HCT116 (cell line): ENCODE measurements around the gene BRS3. TPM values are rescaled to one million over a fixed set of nuclear protein-coding genes. Genes with fewer than 3 reads are reported as not detected.

Experiments used
- ATAC-seq: fragments of 200-7000 bp; cut with Tn5 transposase; 2 replicates; pipeline ENCODE4 v1.9.1; 2020; ENCODE audit warnings: mild to moderate bottlenecking, moderate library complexity
- BruUV-seq: library from RNA; stranded (reverse); fragments of 400-500 nt; replicated peaks from 2 replicates; lab custom pipeline; 2021; lab: Mats Ljungman, UMichigan
- CTCF ChIA-PET: fragments of 300-600 bp; sonication (Branson Sonifier 250); formaldehyde crosslinking; loops from one replicate; lab custom pipeline; 2021; ENCODE audit warnings: antibody characterized with exemption; lab: Charles Lee
- POLR2A ChIA-PET: fragments of 300-600, 350-600 bp; sonication (Branson Sonifier 250); formaldehyde crosslinking; loops from one replicate; lab custom pipeline; 2021; ENCODE audit warnings: antibody characterized with exemption; lab: Charles Lee
- RAD21 ChIA-PET, 2 experiments: fragments of 300-600 bp; sonication (Branson Sonifier 250); formaldehyde crosslinking; loops; one replicate each; lab custom pipeline; 2023; ENCODE audit warnings: low total read pairs in 2 of 2; ENCODE audit not compliant: uncharacterized antibody in 2 of 2, unreplicated experiment in 2 of 2, low non-redundant PET in 1 of 2; lab: Charles Lee
- DNase-seq: peaks from one replicate; pipeline ENCODE4 v3.0.0-alpha.2; 2010; ENCODE audit warnings: low read depth, low spot score
- H2AFZ ChIP-seq: fragments of 200-600 bp; shearing (Covaris generic), sonication (generic); 2 replicates; pipeline ENCODE4 v1.6.1; 2017; ENCODE audit warnings: low read depth, mixed run types, mixed read lengths, antibody characterized with exemption, low read length; ENCODE audit not compliant: poor library complexity, severe bottlenecking
- H3K27ac ChIP-seq: 2 replicates; pipeline ENCODE4 v1.5.1; 2012; ENCODE audit warnings: low read depth, low read length
- H3K27me3 ChIP-seq: fragments of 200-600 bp; sonication (generic); 2 replicates; pipeline ENCODE4 v1.6.1; 2016; ENCODE audit warnings: mixed run types, low read length, mixed read lengths; ENCODE audit not compliant: insufficient read depth
- H3K36me3 ChIP-seq, 2 experiments: fragments of 200-500 bp in 1 of 2; fragments of 200-600 bp in 1 of 2; sonication (Bioruptor generic) in 1 of 2; sonication (generic) in 1 of 2; 2 replicates each; pipeline versions ENCODE4 v1.5.1 to v1.6.1; 2014 to 2016; ENCODE audit warnings: low read length in 2 of 2, inconsistent platforms in 1 of 2, mixed read lengths in 1 of 2, mixed run types in 1 of 2; ENCODE audit not compliant: insufficient read depth in 2 of 2, control insufficient read depth in 1 of 2
- H3K4me1 ChIP-seq, 2 experiments: fragments of 200-600 bp in 1 of 2; sonication (generic) in 1 of 2; 2 replicates each; pipeline versions ENCODE4 v1.5.1 to v1.6.1; 2012 to 2017; ENCODE audit warnings: low read length in 2 of 2, inconsistent platforms in 1 of 2, mild to moderate bottlenecking in 1 of 2, mixed read lengths in 1 of 2, mixed run types in 1 of 2, moderate library complexity in 1 of 2; ENCODE audit not compliant: insufficient read depth in 2 of 2, control insufficient read depth in 1 of 2
- H3K4me2 ChIP-seq: fragments of 200-600 bp; sonication (generic); 2 replicates; pipeline ENCODE4 v1.6.1; 2017; ENCODE audit warnings: mixed run types, low read length, mixed read lengths
- H3K4me3 ChIP-seq, 2 experiments: fragments of 200-600 bp in 1 of 2; sonication (generic) in 1 of 2; replicated peaks in 1 of 2; 2 replicates each; pipeline ENCODE4 v1.5.1; 2011 to 2016; ENCODE audit warnings: low read length in 2 of 2, control low read depth in 1 of 2, low read depth in 1 of 2, mild to moderate bottlenecking in 1 of 2, mixed read lengths in 1 of 2, mixed run types in 1 of 2
- H3K79me2 ChIP-seq: fragments of 200-600 bp; sonication (generic); 2 replicates; pipeline ENCODE4 v1.6.1; 2017; ENCODE audit warnings: mild to moderate bottlenecking, mixed run types, low read length, moderate library complexity, mixed read lengths; ENCODE audit not compliant: insufficient read depth
- H3K9ac ChIP-seq: fragments of 200-600 bp; sonication (generic); 2 replicates; pipeline ENCODE4 v1.6.1; 2016; ENCODE audit warnings: low read length, mixed read lengths
- H3K9me2 ChIP-seq: fragments of 200-600 bp; sonication (generic), shearing (Covaris generic); 2 replicates; pipeline ENCODE4 v1.6.1; 2017; ENCODE audit warnings: mixed run types, mild to moderate bottlenecking, moderate library complexity; ENCODE audit not compliant: insufficient read depth
- H3K9me3 ChIP-seq, 2 experiments: fragments of 200-500 bp in 1 of 2; fragments of 200-600 bp in 1 of 2; sonication (Bioruptor generic) in 1 of 2; sonication (generic) in 1 of 2; 2 replicates each; pipeline ENCODE4 v1.6.1; 2014 to 2017; ENCODE audit warnings: low read length in 2 of 2, mixed read lengths in 2 of 2, inconsistent platforms in 1 of 2, low read depth in 1 of 2, mild to moderate bottlenecking in 1 of 2, mixed run types in 1 of 2, moderate library complexity in 1 of 2; ENCODE audit not compliant: control insufficient read depth in 1 of 2, insufficient read depth in 1 of 2
- H4K20me1 ChIP-seq: fragments of 200-600 bp; sonication (generic), shearing (Covaris generic); 2 replicates; pipeline ENCODE4 v1.6.1; 2017; ENCODE audit warnings: mixed run types, mild to moderate bottlenecking, moderate library complexity; ENCODE audit not compliant: insufficient read depth
- CEBPB ChIP-seq: IDR thresholded peaks from 2 replicates; pipeline ENCODE4 v1.6.1; 2012; ENCODE audit warnings: low read depth
- EGR1 ChIP-seq: IDR thresholded peaks from 2 replicates; pipeline ENCODE4 v1.6.1; 2012; ENCODE audit warnings: low read depth
- ELF1 ChIP-seq: IDR thresholded peaks from 2 replicates; pipeline ENCODE4 v1.6.1; 2012; ENCODE audit warnings: low read depth, borderline replicate concordance
- EZH2 ChIP-seq: fragments of 200-600 bp; sonication (generic); IDR thresholded peaks from 2 replicates; pipeline ENCODE4 v1.6.1; 2017; ENCODE audit warnings: antibody characterized with exemption, mixed run types
- JUND ChIP-seq: IDR thresholded peaks from 2 replicates; pipeline ENCODE4 v1.6.1; 2012
- POLR2A ChIP-seq: IDR thresholded peaks from 2 replicates; pipeline ENCODE4 v1.7.0; 2011; ENCODE audit warnings: borderline replicate concordance; ENCODE audit not compliant: insufficient read depth, insufficient read length; ENCODE audit errors: extremely low read depth
- POLR2AphosphoS5 ChIP-seq: IDR thresholded peaks from 2 replicates; pipeline ENCODE4 v1.6.1; 2011; ENCODE audit warnings: mild to moderate bottlenecking, low read depth, low read length, moderate library complexity
- RAD21 ChIP-seq: IDR thresholded peaks from 2 replicates; pipeline ENCODE4 v1.6.1; 2012; ENCODE audit warnings: low read depth, mild to moderate bottlenecking
- SIN3A ChIP-seq: IDR thresholded peaks from 2 replicates; pipeline ENCODE4 v1.6.1; 2012; ENCODE audit warnings: low read depth
- SP1 ChIP-seq: IDR thresholded peaks from 2 replicates; pipeline ENCODE4 v1.6.1; 2012; ENCODE audit warnings: low read depth
- YY1 ChIP-seq: IDR thresholded peaks from 2 replicates; pipeline ENCODE4 v1.6.1; 2011; ENCODE audit warnings: low read length, low read depth, moderate library complexity, mild to moderate bottlenecking; ENCODE audit not compliant: insufficient replicate concordance; ENCODE audit errors: extremely low read depth
- intact Hi-C: fragments of 100-400 bp; cut with micrococcal nuclease; formaldehyde crosslinking; loops from 2 replicates; pipeline ENCODE4 v1.10.0; 2022
- total RNA-seq: library from RNA; stranded (reverse); gene quantifications from one replicate; pipeline ENCODE4 v1.2.1, GENCODE V29; 2021; ENCODE audit not compliant: unreplicated experiment
- TF ChIP-seq, protein P1 (sequence below): IDR thresholded peaks from 2 replicates; pipeline ENCODE4 v1.6.1; 2012
- TF ChIP-seq, protein P2 (sequence below): IDR thresholded peaks from 2 replicates; pipeline ENCODE4 v1.6.1; 2011; ENCODE audit warnings: mild to moderate bottlenecking, low read length, moderate library complexity; ENCODE audit not compliant: insufficient replicate concordance; ENCODE audit errors: extremely low read depth
- TF ChIP-seq, protein P3 (sequence below), 3 experiments: fragments of 200-600 bp in 1 of 3; sonication (generic) in 1 of 3; IDR thresholded peaks in 2 of 3; conservative IDR thresholded peaks in 1 of 3; 2 replicates each; pipeline ENCODE4 v1.5.1; 2012 to 2017; ENCODE audit warnings: low read depth in 2 of 3, low read length in 2 of 3, antibody characterized with exemption in 1 of 3, borderline replicate concordance in 1 of 3, control low read depth in 1 of 3, mild to moderate bottlenecking in 1 of 3, mixed read lengths in 1 of 3, mixed run types in 1 of 3, moderate library complexity in 1 of 3; ENCODE audit not compliant: insufficient read depth in 1 of 3

Gene BRS3
- total RNA-seq, 1 experiment from 2014 or later, result not detected

DNA sequence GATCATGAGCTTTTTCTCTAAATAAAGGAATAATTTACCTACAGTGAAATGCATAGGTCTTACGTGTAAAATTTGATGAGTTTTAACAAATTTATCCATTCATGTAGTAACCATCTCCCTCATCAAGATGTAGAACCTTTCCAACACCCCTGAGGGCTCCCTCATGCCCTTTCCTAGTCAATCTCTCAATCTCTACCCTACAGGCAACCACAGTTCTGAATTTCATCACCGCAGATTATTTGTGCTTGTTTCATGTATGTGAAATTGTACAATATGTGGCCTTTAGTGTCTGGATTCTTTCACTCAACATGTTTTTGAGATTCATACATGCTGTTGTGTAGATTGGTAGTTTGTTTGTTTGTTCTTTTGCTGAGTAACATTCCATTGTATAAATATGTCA lies 46.4 kb downstream of the BRS3 start:
- no peaks in the 10 kb centered on the region for H3K36me3 ChIP-seq
- H3K4me2 ChIP-seq, result no peak overlapping the region
- intact Hi-C loops, result no loop called here
- no peaks in the 10 kb centered on the region for H3K79me2 ChIP-seq
- H3K27me3 ChIP-seq, result no peaks in the 10 kb centered on the region
- TF ChIP-seq SP1 (no peak), EZH2 (no peak), JUND (no peak), EGR1 (no peak), RAD21 (no peak), CEBPB (no peak), YY1 (no peak), POLR2A (no peak), SIN3A (no peak), POLR2AphosphoS5 (no peak), ELF1 (no peak)
- TF ChIP-seq, protein P1, sequence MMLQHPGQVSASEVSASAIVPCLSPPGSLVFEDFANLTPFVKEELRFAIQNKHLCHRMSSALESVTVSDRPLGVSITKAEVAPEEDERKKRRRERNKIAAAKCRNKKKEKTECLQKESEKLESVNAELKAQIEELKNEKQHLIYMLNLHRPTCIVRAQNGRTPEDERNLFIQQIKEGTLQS, result no peak
- TF ChIP-seq, protein P2, sequence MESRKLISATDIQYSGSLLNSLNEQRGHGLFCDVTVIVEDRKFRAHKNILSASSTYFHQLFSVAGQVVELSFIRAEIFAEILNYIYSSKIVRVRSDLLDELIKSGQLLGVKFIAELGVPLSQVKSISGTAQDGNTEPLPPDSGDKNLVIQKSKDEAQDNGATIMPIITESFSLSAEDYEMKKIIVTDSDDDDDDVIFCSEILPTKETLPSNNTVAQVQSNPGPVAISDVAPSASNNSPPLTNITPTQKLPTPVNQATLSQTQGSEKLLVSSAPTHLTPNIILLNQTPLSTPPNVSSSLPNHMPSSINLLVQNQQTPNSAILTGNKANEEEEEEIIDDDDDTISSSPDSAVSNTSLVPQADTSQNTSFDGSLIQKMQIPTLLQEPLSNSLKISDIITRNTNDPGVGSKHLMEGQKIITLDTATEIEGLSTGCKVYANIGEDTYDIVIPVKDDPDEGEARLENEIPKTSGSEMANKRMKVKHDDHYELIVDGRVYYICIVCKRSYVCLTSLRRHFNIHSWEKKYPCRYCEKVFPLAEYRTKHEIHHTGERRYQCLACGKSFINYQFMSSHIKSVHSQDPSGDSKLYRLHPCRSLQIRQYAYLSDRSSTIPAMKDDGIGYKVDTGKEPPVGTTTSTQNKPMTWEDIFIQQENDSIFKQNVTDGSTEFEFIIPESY, result no peak
- TF ChIP-seq, protein P3, sequence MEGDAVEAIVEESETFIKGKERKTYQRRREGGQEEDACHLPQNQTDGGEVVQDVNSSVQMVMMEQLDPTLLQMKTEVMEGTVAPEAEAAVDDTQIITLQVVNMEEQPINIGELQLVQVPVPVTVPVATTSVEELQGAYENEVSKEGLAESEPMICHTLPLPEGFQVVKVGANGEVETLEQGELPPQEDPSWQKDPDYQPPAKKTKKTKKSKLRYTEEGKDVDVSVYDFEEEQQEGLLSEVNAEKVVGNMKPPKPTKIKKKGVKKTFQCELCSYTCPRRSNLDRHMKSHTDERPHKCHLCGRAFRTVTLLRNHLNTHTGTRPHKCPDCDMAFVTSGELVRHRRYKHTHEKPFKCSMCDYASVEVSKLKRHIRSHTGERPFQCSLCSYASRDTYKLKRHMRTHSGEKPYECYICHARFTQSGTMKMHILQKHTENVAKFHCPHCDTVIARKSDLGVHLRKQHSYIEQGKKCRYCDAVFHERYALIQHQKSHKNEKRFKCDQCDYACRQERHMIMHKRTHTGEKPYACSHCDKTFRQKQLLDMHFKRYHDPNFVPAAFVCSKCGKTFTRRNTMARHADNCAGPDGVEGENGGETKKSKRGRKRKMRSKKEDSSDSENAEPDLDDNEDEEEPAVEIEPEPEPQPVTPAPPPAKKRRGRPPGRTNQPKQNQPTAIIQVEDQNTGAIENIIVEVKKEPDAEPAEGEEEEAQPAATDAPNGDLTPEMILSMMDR (IDR thresholded peaks at IDR 0.05 in 2 of 3, conservative IDR thresholded peaks at IDR 0.05 in 1 of 3; ENCODE audit: borderline replicate concordance in 1 of 3, insufficient read depth in 1 of 3, low read depth in 2 of 3, low read length in 2 of 3), result no peak
- TF ChIP-seq, all 23 proteins: peak for 0
- no peak for DNase-seq
- Histone ChIP-seq H3K9ac (no peak overlapping the region), H3K4me3 (no peak overlapping the region), H2AFZ (no peak overlapping the region), H3K9me3 (no peaks in the 10 kb centered on the region), H4K20me1 (no peaks in the 10 kb centered on the region), H3K4me1 (no peaks in the 10 kb centered on the region), H3K27ac (no peak overlapping the region), H3K9me2 (no peaks in the 10 kb centered on the region)
- ChIA-PET RAD21 (no interaction called here), POLR2A (no interaction called here), CTCF (no interaction called here)
- BruUV-seq, result no TSS peak
- ATAC-seq, result no peak
